HG03139 (cell line): ENCODE measurements around the gene IRF2BP2.
A peak's percentile ranks its signal among the peaks of the same experiment; 100 is the strongest.
"Not testable (repeated sequence)": the region's sequence is repeated elsewhere in the genome, so short reads cannot be mapped to it uniquely, and the experiment has no call there.

ENCODE experiments used
- ATAC-seq: cut with Tn5 transposase; IDR thresholded peaks from one replicate; pipeline ENCODE4 v1.9.1; 2021; ENCODE audit not compliant: unreplicated experiment

IRF2BP2 gene

GRCh38 chr1:234602334-234603220 lies 7.4 kb downstream of the IRF2BP2 start:
- no peak for ATAC-seq

GRCh38 chr1:234601301-234602017 lies 8.5 kb downstream of the IRF2BP2 start:
- no peak for ATAC-seq

GRCh38 chr1:234600418-234601281 lies 9.3 kb downstream of the IRF2BP2 start:
- ATAC-seq: no peak

- peak; percentile 70 for ATAC-seq
These were observed 10.2 kb downstream of the IRF2BP2 start for GRCh38 chr1:234599617-234600417.

GRCh38 chr1:234598974-234599616 lies 10.9 kb downstream of the IRF2BP2 start:
- ATAC-seq: no peak

- no peak for ATAC-seq
These were observed 12.1 kb downstream of the IRF2BP2 start for GRCh38 chr1:234597894-234598293.

- ATAC-seq: no peak
These were observed 14.1 kb downstream of the IRF2BP2 start for GRCh38 chr1:234595899-234596298.

- ATAC-seq: not testable (repeated sequence)
These were observed 15.4 kb downstream of the IRF2BP2 start for GRCh38 chr1:234594575-234594974.

GRCh38 chr1:234593771-234594504 lies 16.0 kb downstream of the IRF2BP2 start:
- ATAC-seq: no peak

- no peak for ATAC-seq
These were observed 16.9 kb downstream of the IRF2BP2 start for GRCh38 chr1:234593109-234593508.

- ATAC-seq: no peak
These were observed 17.7 kb downstream of the IRF2BP2 start for GRCh38 chr1:234592240-234592639.

- ATAC-seq: no peak
These were observed 18.8 kb downstream of the IRF2BP2 start for GRCh38 chr1:234591131-234591530.

- ATAC-seq: no peak
These were observed 19.9 kb downstream of the IRF2BP2 start for GRCh38 chr1:234589854-234590620.

- no peak for ATAC-seq
These were observed 20.7 kb downstream of the IRF2BP2 start for GRCh38 chr1:234589064-234589800.

GRCh38 chr1:234588386-234588785 lies 21.6 kb downstream of the IRF2BP2 start:
- ATAC-seq: no peak

- no peak for ATAC-seq
These were observed 23.0 kb downstream of the IRF2BP2 start for GRCh38 chr1:234586892-234587485.

- ATAC-seq: no peak
These were observed 23.7 kb downstream of the IRF2BP2 start for GRCh38 chr1:234586304-234586703.
